SKM-1 (cell line): Measurements from ENCODE around the gene ZNF624.

Experiments
- DNase-seq: peaks from one replicate; lab custom pipeline; 2025; ENCODE audit not compliant: unreplicated experiment; lab: John Stamatoyannopoulos, UW

Gene ZNF624

DNA sequence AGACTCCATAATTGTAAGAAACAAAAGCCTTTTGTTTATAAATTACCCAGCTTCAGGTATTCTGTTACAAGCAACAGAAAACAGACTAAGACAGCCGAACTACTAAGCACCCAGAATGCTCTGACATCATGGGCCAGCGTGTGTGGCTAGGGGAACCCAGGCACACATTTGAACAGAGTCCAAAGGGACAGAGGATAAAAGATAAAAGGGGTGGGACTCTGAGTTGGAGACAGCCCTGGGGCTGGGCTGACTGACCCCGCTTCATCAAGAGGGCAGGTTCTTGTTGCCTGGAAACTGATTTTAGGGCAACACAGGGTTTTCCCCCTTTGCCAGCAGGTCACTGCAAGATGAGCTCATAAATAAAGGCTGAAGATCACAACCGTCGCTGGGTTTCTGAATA, 54.1 kb downstream of the ZNF624 start:
- DNase-seq: no peak

DNA sequence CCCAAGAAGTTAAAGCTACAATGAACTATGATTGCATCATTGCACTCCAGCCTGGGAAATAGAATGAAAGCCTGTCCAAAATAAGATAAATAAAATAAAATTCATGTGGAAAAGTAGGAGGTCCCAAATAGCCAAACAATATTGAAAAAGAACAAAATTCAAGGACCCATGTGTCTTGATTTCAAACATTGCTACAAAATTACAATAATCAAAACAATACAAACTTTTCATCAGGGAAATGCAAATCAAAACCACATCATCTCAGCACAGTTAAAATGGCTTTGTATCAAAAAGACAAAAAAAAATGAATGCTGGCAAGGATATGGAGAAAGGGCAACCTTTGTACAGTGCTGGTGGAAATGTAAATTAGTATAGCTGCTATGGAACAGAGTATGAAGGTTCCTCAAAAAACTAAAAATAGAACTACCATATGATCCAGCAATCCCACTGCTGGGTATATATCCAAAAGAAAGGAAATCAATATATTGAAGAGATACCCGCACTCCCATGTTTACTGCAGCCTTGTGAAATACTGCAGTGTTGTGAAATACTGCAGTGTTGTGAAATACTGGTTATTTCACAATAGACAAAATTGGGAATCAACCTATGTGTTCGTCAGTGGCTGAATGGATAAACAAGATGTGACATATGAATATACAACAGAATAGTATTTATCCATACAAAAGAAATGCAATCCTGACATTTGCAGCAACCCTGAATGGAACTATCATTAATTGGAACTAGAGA, 60.1 kb downstream of the ZNF624 start:
- no peak for DNase-seq

- DNase-seq: peak; percentile 78
Observed at GRCh38 chr17:16589097-16589969, 64.3 kb downstream of the ZNF624 start.

GRCh38 chr17:16585796-16586195, 67.9 kb downstream of the ZNF624 start:
- DNase-seq: no peak

- no peak for DNase-seq
Observed at GRCh38 chr17:16584273-16584995, 69.2 kb downstream of the ZNF624 start.

- DNase-seq: no peak
Observed at GRCh38 chr17:16583781-16584180, 69.9 kb downstream of the ZNF624 start.

DNA sequence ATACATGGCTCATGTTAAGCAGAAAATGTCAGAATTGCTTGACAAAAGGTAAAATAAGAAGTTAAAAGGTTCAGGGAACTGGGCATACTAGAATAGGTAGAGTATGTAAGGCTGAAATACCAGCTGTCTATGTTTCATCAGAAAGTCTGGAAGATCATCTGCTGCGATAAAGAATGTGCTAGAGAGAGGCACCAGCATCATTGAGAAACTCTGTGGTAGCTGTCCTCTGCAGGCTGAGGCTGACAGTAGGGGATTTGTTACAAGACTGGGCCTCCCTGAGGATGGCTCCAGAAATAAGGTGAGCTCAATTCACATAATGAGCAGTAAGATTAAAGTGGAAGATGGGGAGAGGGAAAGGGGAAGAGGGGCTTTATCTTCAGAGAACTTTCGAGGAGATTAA, 80.2 kb downstream of the ZNF624 start:
- DNase-seq: no peak
